SH-SY5Y (cell line): Measurements from ENCODE around the gene ADAMTS13.

ENCODE experiments used
- GATA2 ChIP-seq: IDR thresholded peaks from 2 replicates; pipeline ENCODE4 v1.6.1; 2011; ENCODE audit warnings: mild to moderate bottlenecking, low read depth, low read length
- GATA3 ChIP-seq: IDR thresholded peaks from 2 replicates; pipeline ENCODE4 v1.6.1; 2011; ENCODE audit warnings: low read depth, mild to moderate bottlenecking, low read length, moderate library complexity

DNA sequence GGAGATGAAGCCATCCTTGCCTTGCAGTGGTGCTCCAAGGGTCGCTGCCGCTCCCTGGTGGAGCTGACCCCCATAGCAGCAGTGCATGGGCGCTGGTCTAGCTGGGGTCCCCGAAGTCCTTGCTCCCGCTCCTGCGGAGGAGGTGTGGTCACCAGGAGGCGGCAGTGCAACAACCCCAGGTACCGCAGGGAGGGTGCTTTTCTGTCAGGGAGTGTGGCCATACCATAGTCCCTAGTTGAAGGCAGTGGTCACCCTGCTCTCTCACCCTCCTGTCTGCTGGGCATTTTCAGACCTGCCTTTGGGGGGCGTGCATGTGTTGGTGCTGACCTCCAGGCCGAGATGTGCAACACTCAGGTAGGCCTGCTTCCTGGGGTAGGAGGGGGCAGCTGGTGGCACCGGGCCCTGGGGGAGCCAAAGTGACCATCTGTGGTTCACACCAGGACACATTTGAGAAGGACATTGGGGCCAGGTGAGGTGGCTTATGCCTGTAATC, 11.2 kb downstream of the ADAMTS13 start:
- TF ChIP-seq GATA2 (no peak), GATA3 (no peak)
